Measurements from ENCODE around the gene SPOCK1. TPM values are rescaled to one million over a fixed set of nuclear protein-coding genes. Genes with fewer than 3 reads are reported as not detected.

SPOCK1 gene
- total RNA-seq, 2 experiments from 2014 or later = 0.42 TPM; not detected in 1

GRCh38 chr5:137488974-137489373 lies 10.2 kb downstream of the SPOCK1 start:
- no peaks in the 10 kb centered on the region for H3K36me3 Mint-ChIP-seq (ENCODE audit: low read depth)
- intact Hi-C loops (cut with micrococcal nuclease) = no loop called here
- CTCF ChIA-PET = no interaction called here
- no peak for DNase-seq
- no peaks in the 10 kb centered on the region for H3K9me3 Mint-ChIP-seq
- H3K27me3 Mint-ChIP-seq (ENCODE audit: low read depth) = peaks cover 3% of the 10 kb centered on the region
- no peak overlapping the region for H3K4me3 Mint-ChIP-seq
- H3K4me1 Mint-ChIP-seq (ENCODE audit: low read depth) = no peaks in the 10 kb centered on the region
- H3K27ac Mint-ChIP-seq = no peak overlapping the region

- H3K36me3 Mint-ChIP-seq (ENCODE audit: low read depth) = no peaks in the 10 kb centered on the region
- intact Hi-C loops (cut with micrococcal nuclease) = no loop called here
- H3K27ac Mint-ChIP-seq = no peak overlapping the region
- no peak overlapping the region for H3K4me3 Mint-ChIP-seq
- no peaks in the 10 kb centered on the region for H3K9me3 Mint-ChIP-seq
- CTCF ChIA-PET = no interaction called here
- no peaks in the 10 kb centered on the region for H3K4me1 Mint-ChIP-seq (ENCODE audit: low read depth)
- H3K27me3 Mint-ChIP-seq (ENCODE audit: low read depth) = peaks cover 3% of the 10 kb centered on the region
- DNase-seq = no peak
Observed at GRCh38 chr5:137488516-137488915, 10.6 kb downstream of the SPOCK1 start.

DNA sequence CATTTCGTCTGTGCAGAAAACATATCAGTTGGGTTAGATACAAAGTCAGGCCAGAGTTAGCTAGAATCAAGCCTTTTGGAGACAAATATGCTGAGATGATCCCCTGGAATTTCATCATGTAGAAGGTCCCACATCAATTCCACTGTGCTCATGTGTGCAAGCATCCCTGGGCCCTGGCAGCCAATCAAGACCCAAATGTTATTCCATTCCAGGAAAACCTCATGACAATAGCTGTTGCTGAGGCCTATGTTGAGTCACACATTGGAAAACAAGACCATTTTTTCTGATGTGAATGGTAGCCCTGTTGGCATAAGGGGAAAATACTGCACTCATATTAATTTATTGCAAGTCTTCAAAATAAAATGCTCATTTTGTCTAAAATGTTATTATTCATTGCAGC lies 11.5 kb downstream of the SPOCK1 start:
- CTCF ChIA-PET = no interaction called here
- Mint-ChIP-seq H3K27me3 (ENCODE audit: low read depth) (peaks cover 3% of the 10 kb centered on the region), H3K9me3 (no peaks in the 10 kb centered on the region), H3K27ac (no peak overlapping the region), H3K4me3 (no peak overlapping the region), H3K4me1 (ENCODE audit: low read depth) (no peaks in the 10 kb centered on the region), H3K36me3 (ENCODE audit: low read depth) (no peaks in the 10 kb centered on the region)
- no peak for DNase-seq
- intact Hi-C loops (cut with micrococcal nuclease) = no loop called here

- H3K4me1 Mint-ChIP-seq (ENCODE audit: low read depth) = no peaks in the 10 kb centered on the region
- H3K36me3 Mint-ChIP-seq (ENCODE audit: low read depth) = no peaks in the 10 kb centered on the region
- intact Hi-C loops (cut with micrococcal nuclease) = no loop called here
Observed at GRCh38 chr5:137486707-137487106, 12.4 kb downstream of the SPOCK1 start.

GRCh38 chr5:137481596-137481995 lies 17.5 kb downstream of the SPOCK1 start:
- H3K27ac Mint-ChIP-seq = no peak overlapping the region
- CTCF ChIA-PET = no interaction called here
- no peaks in the 10 kb centered on the region for H3K4me1 Mint-ChIP-seq (ENCODE audit: low read depth)
- no peak overlapping the region for H3K4me3 Mint-ChIP-seq
- H3K27me3 Mint-ChIP-seq (ENCODE audit: low read depth) = no peaks in the 10 kb centered on the region
- H3K36me3 Mint-ChIP-seq (ENCODE audit: low read depth) = no peaks in the 10 kb centered on the region
- no peaks in the 10 kb centered on the region for H3K9me3 Mint-ChIP-seq
- intact Hi-C loops (cut with micrococcal nuclease) = no loop called here
- no peak for DNase-seq

More at GRCh38 chr5:137486707-137487106, 12.4 kb downstream of the SPOCK1 start:
- no peaks in the 10 kb centered on the region for H3K9me3 Mint-ChIP-seq
- CTCF ChIA-PET = no interaction called here
- no peak for DNase-seq
- H3K4me3 Mint-ChIP-seq = no peak overlapping the region
- no peak overlapping the region for H3K27ac Mint-ChIP-seq
- peaks cover 3% of the 10 kb centered on the region for H3K27me3 Mint-ChIP-seq (ENCODE audit: low read depth)

DNA sequence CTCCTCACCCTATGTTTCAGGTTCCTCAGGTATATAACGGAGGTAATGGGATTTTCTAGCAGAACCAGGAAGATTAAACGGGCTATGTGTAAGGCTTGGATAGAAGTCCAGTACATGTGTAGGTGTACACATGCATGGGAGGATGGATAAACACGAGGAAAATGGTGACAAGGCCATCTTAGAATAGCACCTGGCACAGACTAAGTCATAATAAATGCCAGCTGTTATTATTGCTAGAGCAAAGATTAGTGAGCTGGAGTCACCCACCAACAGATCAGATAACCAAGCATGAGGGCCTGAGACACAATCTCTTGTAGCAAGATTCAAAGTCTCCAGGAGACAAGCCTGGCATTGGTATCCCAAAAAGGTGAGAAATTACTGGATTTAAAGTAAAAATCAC lies 21.1 kb downstream of the SPOCK1 start:
- no peaks in the 10 kb centered on the region for H3K4me1 Mint-ChIP-seq (ENCODE audit: low read depth)
- no peak overlapping the region for H3K27ac Mint-ChIP-seq
- no peaks in the 10 kb centered on the region for H3K9me3 Mint-ChIP-seq
- no peaks in the 10 kb centered on the region for H3K36me3 Mint-ChIP-seq (ENCODE audit: low read depth)
- no peak overlapping the region for H3K4me3 Mint-ChIP-seq
- DNase-seq = no peak
- CTCF ChIA-PET = interaction anchor here (1.1 to 1.5 kb wide), 2 partner anchors 133 to 158 kb away, joined by 3 to 4 read pairs; no protein-coding TSS in a partner anchor
- H3K27me3 Mint-ChIP-seq (ENCODE audit: low read depth) = peaks cover 5% of the 10 kb centered on the region
- intact Hi-C loops (cut with micrococcal nuclease) = no loop called here

DNA sequence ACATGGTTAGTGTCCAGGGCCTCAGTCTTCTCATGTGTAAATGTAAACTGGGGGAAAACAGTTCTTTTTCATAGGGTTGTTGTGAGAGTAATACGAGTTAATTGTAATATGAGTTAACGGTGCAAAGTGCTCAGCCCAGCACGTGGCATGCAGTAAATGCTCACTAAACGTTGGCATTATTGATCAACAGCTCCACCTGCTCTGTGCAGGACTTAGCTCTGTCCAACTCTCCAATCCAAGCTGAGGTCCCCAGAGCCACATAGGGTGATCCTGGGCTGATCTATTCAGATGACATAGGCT lies 28.3 kb downstream of the SPOCK1 start:
- intact Hi-C loops (cut with micrococcal nuclease) = no loop called here
- CTCF ChIA-PET = no interaction called here
- DNase-seq = no peak
- Mint-ChIP-seq H3K27ac (no peak overlapping the region), H3K36me3 (ENCODE audit: low read depth) (no peaks in the 10 kb centered on the region), H3K27me3 (ENCODE audit: low read depth) (peaks cover 22% of the 10 kb centered on the region), H3K4me3 (no peak overlapping the region), H3K4me1 (ENCODE audit: low read depth) (no peaks in the 10 kb centered on the region), H3K9me3 (no peaks in the 10 kb centered on the region)

- Mint-ChIP-seq H3K36me3 (ENCODE audit: low read depth) (no peaks in the 10 kb centered on the region), H3K4me3 (no peak overlapping the region), H3K4me1 (ENCODE audit: low read depth) (no peaks in the 10 kb centered on the region), H3K9me3 (no peaks in the 10 kb centered on the region), H3K27ac (no peak overlapping the region), H3K27me3 (ENCODE audit: low read depth) (peaks cover 22% of the 10 kb centered on the region)
- intact Hi-C loops (cut with micrococcal nuclease) = no loop called here
- CTCF ChIA-PET = no interaction called here
- no peak for DNase-seq
Observed at GRCh38 chr5:137470111-137470920, 28.8 kb downstream of the SPOCK1 start.

DNA sequence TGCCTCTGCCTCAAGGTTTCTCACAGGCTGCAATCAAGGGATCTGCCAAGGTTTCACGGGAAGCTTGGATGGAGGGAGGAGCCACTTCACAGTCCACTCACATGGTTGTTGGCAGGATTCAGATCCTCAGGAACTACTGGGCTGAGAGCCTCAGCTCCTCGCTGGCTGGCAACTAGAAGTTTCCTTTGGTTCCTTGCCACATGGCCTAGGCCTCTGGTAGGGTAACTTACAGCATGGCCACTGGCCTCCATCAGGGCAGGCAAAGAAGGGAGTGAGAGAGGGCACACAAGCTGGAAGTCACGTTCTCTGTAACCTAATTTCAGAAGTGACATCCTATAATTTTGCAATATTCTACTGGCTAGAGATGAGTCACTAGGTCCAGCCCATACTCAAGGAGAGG lies 32.2 kb downstream of the SPOCK1 start:
- CTCF ChIA-PET = no interaction called here

DNA sequence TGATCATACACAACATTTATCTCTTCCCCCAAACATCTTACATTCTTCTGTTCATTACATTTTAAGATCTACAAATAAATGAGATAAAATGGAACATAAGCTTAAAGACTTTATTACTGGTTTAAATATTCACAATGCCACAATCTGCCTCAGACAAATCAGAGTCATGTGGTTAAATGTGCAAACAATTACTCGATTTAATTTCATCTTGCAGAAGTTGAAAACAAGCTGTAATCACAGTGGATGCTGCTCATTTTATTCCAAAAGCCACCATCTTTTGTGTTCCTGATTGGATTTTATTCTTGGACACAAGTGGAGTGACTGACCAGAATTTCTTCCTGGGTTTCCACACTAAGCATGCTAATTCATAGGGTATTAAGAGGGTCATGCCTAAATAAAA lies 33.2 kb downstream of the SPOCK1 start:
- Mint-ChIP-seq H3K4me1 (ENCODE audit: low read depth) (no peaks in the 10 kb centered on the region), H3K27ac (no peak overlapping the region), H3K9me3 (no peaks in the 10 kb centered on the region), H3K27me3 (ENCODE audit: low read depth) (peaks cover 5% of the 10 kb centered on the region), H3K36me3 (ENCODE audit: low read depth) (no peaks in the 10 kb centered on the region), H3K4me3 (no peak overlapping the region)
- intact Hi-C loops (cut with micrococcal nuclease) = no loop called here
- CTCF ChIA-PET = no interaction called here
- no peak for DNase-seq

More for the DNA sequence above, 32.2 kb downstream of the SPOCK1 start:
- no peak for DNase-seq
- Mint-ChIP-seq H3K4me1 (ENCODE audit: low read depth) (no peaks in the 10 kb centered on the region), H3K27ac (no peak overlapping the region), H3K36me3 (ENCODE audit: low read depth) (no peaks in the 10 kb centered on the region), H3K27me3 (ENCODE audit: low read depth) (peaks cover 11% of the 10 kb centered on the region), H3K4me3 (no peak overlapping the region), H3K9me3 (no peaks in the 10 kb centered on the region)
- intact Hi-C loops (cut with micrococcal nuclease) = no loop called here

GRCh38 chr5:137462816-137463520 lies 36.2 kb downstream of the SPOCK1 start:
- H3K27me3 Mint-ChIP-seq (ENCODE audit: low read depth) = peaks cover 5% of the 10 kb centered on the region
- no peak for DNase-seq
- intact Hi-C loops (cut with micrococcal nuclease) = no loop called here
- CTCF ChIA-PET = no interaction called here
- H3K4me3 Mint-ChIP-seq = no peak overlapping the region
- H3K36me3 Mint-ChIP-seq (ENCODE audit: low read depth) = no peaks in the 10 kb centered on the region
- H3K4me1 Mint-ChIP-seq (ENCODE audit: low read depth) = no peaks in the 10 kb centered on the region
- no peaks in the 10 kb centered on the region for H3K9me3 Mint-ChIP-seq
- H3K27ac Mint-ChIP-seq = no peak overlapping the region

GRCh38 chr5:137462265-137462590 lies 36.9 kb downstream of the SPOCK1 start:
- Mint-ChIP-seq H3K27me3 (ENCODE audit: low read depth) (peaks cover 2% of the 10 kb centered on the region), H3K27ac (no peak overlapping the region)
- CTCF ChIA-PET = no interaction called here

More at GRCh38 chr5:137462265-137462590, 36.9 kb downstream of the SPOCK1 start:
- no peak for DNase-seq
- intact Hi-C loops (cut with micrococcal nuclease) = no loop called here
- no peaks in the 10 kb centered on the region for H3K9me3 Mint-ChIP-seq
- no peaks in the 10 kb centered on the region for H3K36me3 Mint-ChIP-seq (ENCODE audit: low read depth)
- no peaks in the 10 kb centered on the region for H3K4me1 Mint-ChIP-seq (ENCODE audit: low read depth)
- no peak overlapping the region for H3K4me3 Mint-ChIP-seq
